HepG2 (cell line): ENCODE data around the gene ARMH3. TPM values are rescaled to one million over a fixed set of nuclear protein-coding genes. Genes with fewer than 3 reads are reported as not detected.
A peak's percentile ranks its signal among the peaks of the same experiment; 100 is the strongest.

Experiments used
- ARID2 ChIP-seq: sonication (generic); formaldehyde crosslinking; IDR thresholded peaks from 2 replicates; pipeline ENCODE4 v1.8.1; 2022; ENCODE audit warnings: mild to moderate bottlenecking, missing genetic modification reagents, borderline replicate concordance
- ATF7 ChIP-seq, 2 experiments: fragments of 450-650 bp in 1 of 2; sonication (generic) in 1 of 2; formaldehyde crosslinking in 1 of 2; IDR thresholded peaks; 2 replicates each; pipeline versions ENCODE4 v1.4.0 to v1.6.1; 2016 to 2020; ENCODE audit warnings: antibody characterized with exemption in 1 of 2, mild to moderate bottlenecking in 1 of 2, missing genetic modification reagents in 1 of 2
- CEBPG ChIP-seq: IDR thresholded peaks from 2 replicates; pipeline ENCODE4 v1.6.1; 2016
- FOSL1 ChIP-seq: sonication (generic); formaldehyde crosslinking; IDR thresholded peaks from 2 replicates; pipeline ENCODE4 v1.9.0; 2021; ENCODE audit warnings: missing genetic modification reagents, borderline replicate concordance
- GATAD1 ChIP-seq: IDR thresholded peaks from 2 replicates; pipeline ENCODE4 v1.6.1; 2016; ENCODE audit warnings: missing genetic modification reagents, missing compliant biosample characterization
- HNRNPK ChIP-seq: fragments of 200-400 bp; formaldehyde crosslinking; IDR thresholded peaks from 2 replicates; pipeline ENCODE4 v1.6.1; 2018; ENCODE audit warnings: low read length, low read depth, moderate library complexity, mild to moderate bottlenecking; ENCODE audit not compliant: poor library complexity, severe bottlenecking
- JUN ChIP-seq: sonication (generic); formaldehyde crosslinking; IDR thresholded peaks from 2 replicates; pipeline ENCODE4 v1.4.0; 2020; ENCODE audit warnings: mild to moderate bottlenecking, missing genetic modification reagents
- JUNB ChIP-seq: sonication (generic); formaldehyde crosslinking; IDR thresholded peaks from 2 replicates; pipeline ENCODE4 v1.8.0; 2022; ENCODE audit warnings: missing genetic modification reagents, mild to moderate bottlenecking, borderline replicate concordance
- KAT7 ChIP-seq: IDR thresholded peaks from 2 replicates; pipeline ENCODE4 v1.6.1; 2018; ENCODE audit warnings: borderline replicate concordance, missing compliant biosample characterization
- MXI1 ChIP-seq: IDR thresholded peaks from 3 replicates; pipeline ENCODE4 v1.6.1; 2012; ENCODE audit warnings: low read depth, low read length, inconsistent platforms, borderline replicate concordance
- ZC3H4 ChIP-seq: sonication (generic); formaldehyde crosslinking; IDR thresholded peaks from 2 replicates; pipeline ENCODE4 v1.4.0; 2020; ENCODE audit warnings: missing genetic modification reagents, borderline replicate concordance
- ZNF160 ChIP-seq: sonication (generic); formaldehyde crosslinking; IDR thresholded peaks from 2 replicates; pipeline ENCODE4 v1.8.0; 2022; ENCODE audit warnings: mild to moderate bottlenecking, inconsistent platforms, missing genetic modification reagents
- ZNF232 ChIP-seq: sonication (generic); formaldehyde crosslinking; IDR thresholded peaks from 2 replicates; pipeline ENCODE4 v1.4.0; 2020; ENCODE audit warnings: missing genetic modification reagents, borderline replicate concordance
- ZNF556 ChIP-seq: sonication (generic); formaldehyde crosslinking; IDR thresholded peaks from 2 replicates; pipeline ENCODE4 v1.4.0; 2020; ENCODE audit warnings: mild to moderate bottlenecking, missing genetic modification reagents, borderline replicate concordance
- ZNF598 ChIP-seq: sonication (generic); formaldehyde crosslinking; IDR thresholded peaks from 2 replicates; pipeline ENCODE4 v1.5.1; 2020; ENCODE audit warnings: mild to moderate bottlenecking, missing genetic modification reagents, borderline replicate concordance
- polyA plus RNA-seq, 8 experiments: library from polyadenylated mRNA; depleted of rRNA in 3 of 8; stranded (reverse) in 7 of 8; unstranded in 1 of 8; fragments of >200 nt; fragmentation: Illumina TruSeq in 4 of 8; extraction: Trizol in 4 of 8; gene quantifications; 2 replicates each; pipeline versions ENCODE4 v1.2.1 to v1.2.3, GENCODE V29; 2011 to 2016; ENCODE audit warnings: low read depth in 4 of 8, missing spikeins in 1 of 8, mixed read lengths in 1 of 8; ENCODE audit not compliant: insufficient read depth in 1 of 8
- total RNA-seq, 5 experiments: library from RNA; depleted of rRNA; stranded (reverse); fragments of >200 nt; fragmentation: Illumina TruSeq; extraction: Trizol; gene quantifications; 2 replicates each; pipeline ENCODE4 v1.2.3, GENCODE V29; 2016; ENCODE audit warnings: low read depth in 1 of 5
- TF ChIP-seq, protein P1 (sequence below): sonication (generic); formaldehyde crosslinking; IDR thresholded peaks from 2 replicates; pipeline ENCODE4 v1.4.0; 2020; ENCODE audit warnings: missing genetic modification reagents
- TF ChIP-seq, protein P2 (sequence below): sonication (generic); formaldehyde crosslinking; IDR thresholded peaks from 2 replicates; pipeline ENCODE4 v1.5.1; 2020; ENCODE audit warnings: mild to moderate bottlenecking, missing genetic modification reagents, moderate library complexity
- TF ChIP-seq, protein P3 (sequence below): sonication (generic); formaldehyde crosslinking; IDR thresholded peaks from 2 replicates; pipeline ENCODE4 v1.8.1; 2023; ENCODE audit warnings: mild to moderate bottlenecking, missing genetic modification reagents, borderline replicate concordance
- TF ChIP-seq, protein P4 (sequence below): sonication (generic); formaldehyde crosslinking; IDR thresholded peaks from 2 replicates; pipeline ENCODE4 v1.5.0; 2020; ENCODE audit warnings: mild to moderate bottlenecking, missing genetic modification reagents

The ARMH3 gene
- total and polyA plus RNA-seq, 2 of the 13 experiments (the other 11 are each of a cell fraction or from before 2014, with no cell fraction given) = 8.4 to 16.9 TPM

DNA sequence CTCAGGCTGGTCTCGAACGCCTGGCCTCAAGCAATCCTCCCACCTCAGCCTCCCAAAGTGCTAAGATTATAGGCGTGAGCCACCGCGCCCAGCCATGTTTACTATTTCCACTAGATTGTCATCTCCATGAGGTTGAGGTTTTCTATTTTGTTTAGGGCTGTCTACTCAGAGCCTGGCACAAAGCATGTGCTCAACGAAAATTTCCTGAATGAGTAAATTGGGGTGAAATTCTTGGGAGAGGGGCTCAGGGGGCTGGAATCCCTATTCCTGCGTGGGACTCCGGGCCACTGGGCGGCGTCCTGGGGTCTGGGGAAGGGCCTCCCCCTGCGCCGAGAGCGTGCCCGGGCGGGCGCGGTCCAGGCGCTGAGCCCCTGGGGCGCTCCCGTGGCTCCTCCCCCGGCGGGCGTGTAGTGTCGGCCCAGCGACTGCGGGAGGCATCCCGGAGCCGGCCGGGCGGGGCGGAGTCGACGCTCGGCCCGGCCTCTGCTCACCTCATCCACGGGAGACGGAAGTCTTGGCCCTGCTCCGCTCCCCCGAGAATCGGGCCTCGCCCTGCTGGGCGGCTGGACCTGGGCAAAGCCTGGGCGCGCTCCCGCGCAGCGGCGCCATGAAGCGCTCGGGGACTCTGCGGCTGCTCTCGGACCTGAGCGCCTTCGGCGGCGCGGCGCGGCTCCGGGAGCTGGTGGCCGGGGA lies 9.0 kb upstream of the ARMH3 start, which contains the start of gene HPS6 (continued):
- TF ChIP-seq, protein P1, sequence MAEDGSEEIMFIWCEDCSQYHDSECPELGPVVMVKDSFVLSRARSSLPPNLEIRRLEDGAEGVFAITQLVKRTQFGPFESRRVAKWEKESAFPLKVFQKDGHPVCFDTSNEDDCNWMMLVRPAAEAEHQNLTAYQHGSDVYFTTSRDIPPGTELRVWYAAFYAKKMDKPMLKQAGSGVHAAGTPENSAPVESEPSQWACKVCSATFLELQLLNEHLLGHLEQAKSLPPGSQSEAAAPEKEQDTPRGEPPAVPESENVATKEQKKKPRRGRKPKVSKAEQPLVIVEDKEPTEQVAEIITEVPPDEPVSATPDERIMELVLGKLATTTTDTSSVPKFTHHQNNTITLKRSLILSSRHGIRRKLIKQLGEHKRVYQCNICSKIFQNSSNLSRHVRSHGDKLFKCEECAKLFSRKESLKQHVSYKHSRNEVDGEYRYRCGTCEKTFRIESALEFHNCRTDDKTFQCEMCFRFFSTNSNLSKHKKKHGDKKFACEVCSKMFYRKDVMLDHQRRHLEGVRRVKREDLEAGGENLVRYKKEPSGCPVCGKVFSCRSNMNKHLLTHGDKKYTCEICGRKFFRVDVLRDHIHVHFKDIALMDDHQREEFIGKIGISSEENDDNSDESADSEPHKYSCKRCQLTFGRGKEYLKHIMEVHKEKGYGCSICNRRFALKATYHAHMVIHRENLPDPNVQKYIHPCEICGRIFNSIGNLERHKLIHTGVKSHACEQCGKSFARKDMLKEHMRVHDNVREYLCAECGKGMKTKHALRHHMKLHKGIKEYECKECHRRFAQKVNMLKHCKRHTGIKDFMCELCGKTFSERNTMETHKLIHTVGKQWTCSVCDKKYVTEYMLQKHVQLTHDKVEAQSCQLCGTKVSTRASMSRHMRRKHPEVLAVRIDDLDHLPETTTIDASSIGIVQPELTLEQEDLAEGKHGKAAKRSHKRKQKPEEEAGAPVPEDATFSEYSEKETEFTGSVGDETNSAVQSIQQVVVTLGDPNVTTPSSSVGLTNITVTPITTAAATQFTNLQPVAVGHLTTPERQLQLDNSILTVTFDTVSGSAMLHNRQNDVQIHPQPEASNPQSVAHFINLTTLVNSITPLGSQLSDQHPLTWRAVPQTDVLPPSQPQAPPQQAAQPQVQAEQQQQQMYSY = 0 out of 2 replicates have a peak, but pooled peaks have one; percentile 12
- TF ChIP-seq JUNB (CRISPR knock-in tag) (no peak), MXI1 (peak; percentile 70; the same call in 1 of the 3 replicates), KAT7 (0 out of 2 replicates have a peak, but pooled peaks have one; percentile 25), ZNF232 (CRISPR knock-in tag) (0 out of 2 replicates have a peak, but pooled peaks have one; percentile 39), HNRNPK (peak; percentile 61), ZNF556 (CRISPR knock-in tag) (no peak), ATF7 (IDR thresholded peaks at IDR 0.05) (no peak), ATF7 (CRISPR knock-in tag; IDR thresholded peaks at IDR 0.05) (no peak), ZC3H4 (CRISPR knock-in tag) (no peak), ZNF160 (CRISPR knock-in tag) (peak; percentile 65; the same call in 1 of the 2 replicates), JUN (CRISPR knock-in tag) (no peak), FOSL1 (CRISPR knock-in tag) (no peak; the same call in 1 of the 2 replicates), ZNF598 (CRISPR knock-in tag) (0 out of 2 replicates have a peak, but pooled peaks have one; percentile 50), GATAD1 (peak; percentile 84), CEBPG (CRISPR knock-in tag) (no peak), ARID2 (CRISPR knock-in tag) (no peak)
- TF ChIP-seq, protein P2, sequence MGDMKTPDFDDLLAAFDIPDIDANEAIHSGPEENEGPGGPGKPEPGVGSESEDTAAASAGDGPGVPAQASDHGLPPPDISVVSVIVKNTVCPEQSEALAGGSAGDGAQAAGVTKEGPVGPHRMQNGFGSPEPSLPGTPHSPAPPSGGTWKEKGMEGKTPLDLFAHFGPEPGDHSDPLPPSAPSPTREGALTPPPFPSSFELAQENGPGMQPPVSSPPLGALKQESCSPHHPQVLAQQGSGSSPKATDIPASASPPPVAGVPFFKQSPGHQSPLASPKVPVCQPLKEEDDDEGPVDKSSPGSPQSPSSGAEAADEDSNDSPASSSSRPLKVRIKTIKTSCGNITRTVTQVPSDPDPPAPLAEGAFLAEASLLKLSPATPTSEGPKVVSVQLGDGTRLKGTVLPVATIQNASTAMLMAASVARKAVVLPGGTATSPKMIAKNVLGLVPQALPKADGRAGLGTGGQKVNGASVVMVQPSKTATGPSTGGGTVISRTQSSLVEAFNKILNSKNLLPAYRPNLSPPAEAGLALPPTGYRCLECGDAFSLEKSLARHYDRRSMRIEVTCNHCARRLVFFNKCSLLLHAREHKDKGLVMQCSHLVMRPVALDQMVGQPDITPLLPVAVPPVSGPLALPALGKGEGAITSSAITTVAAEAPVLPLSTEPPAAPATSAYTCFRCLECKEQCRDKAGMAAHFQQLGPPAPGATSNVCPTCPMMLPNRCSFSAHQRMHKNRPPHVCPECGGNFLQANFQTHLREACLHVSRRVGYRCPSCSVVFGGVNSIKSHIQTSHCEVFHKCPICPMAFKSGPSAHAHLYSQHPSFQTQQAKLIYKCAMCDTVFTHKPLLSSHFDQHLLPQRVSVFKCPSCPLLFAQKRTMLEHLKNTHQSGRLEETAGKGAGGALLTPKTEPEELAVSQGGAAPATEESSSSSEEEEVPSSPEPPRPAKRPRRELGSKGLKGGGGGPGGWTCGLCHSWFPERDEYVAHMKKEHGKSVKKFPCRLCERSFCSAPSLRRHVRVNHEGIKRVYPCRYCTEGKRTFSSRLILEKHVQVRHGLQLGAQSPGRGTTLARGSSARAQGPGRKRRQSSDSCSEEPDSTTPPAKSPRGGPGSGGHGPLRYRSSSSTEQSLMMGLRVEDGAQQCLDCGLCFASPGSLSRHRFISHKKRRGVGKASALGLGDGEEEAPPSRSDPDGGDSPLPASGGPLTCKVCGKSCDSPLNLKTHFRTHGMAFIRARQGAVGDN = peak; percentile 78
- TF ChIP-seq, protein P3, sequence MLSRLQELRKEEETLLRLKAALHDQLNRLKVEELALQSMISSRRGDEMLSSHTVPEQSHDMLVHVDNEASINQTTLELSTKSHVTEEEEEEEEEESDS (CRISPR knock-in tag) = no peak
- TF ChIP-seq, protein P4, sequence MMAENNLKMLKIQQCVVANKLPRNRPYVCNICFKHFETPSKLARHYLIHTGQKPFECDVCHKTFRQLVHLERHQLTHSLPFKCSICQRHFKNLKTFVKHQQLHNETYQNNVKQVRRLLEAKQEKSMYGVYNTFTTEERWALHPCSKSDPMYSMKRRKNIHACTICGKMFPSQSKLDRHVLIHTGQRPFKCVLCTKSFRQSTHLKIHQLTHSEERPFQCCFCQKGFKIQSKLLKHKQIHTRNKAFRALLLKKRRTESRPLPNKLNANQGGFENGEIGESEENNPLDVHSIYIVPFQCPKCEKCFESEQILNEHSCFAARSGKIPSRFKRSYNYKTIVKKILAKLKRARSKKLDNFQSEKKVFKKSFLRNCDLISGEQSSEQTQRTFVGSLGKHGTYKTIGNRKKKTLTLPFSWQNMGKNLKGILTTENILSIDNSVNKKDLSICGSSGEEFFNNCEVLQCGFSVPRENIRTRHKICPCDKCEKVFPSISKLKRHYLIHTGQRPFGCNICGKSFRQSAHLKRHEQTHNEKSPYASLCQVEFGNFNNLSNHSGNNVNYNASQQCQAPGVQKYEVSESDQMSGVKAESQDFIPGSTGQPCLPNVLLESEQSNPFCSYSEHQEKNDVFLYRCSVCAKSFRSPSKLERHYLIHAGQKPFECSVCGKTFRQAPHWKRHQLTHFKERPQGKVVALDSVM (CRISPR knock-in tag) = peak; percentile 97
